ENCODE data around the gene WDFY3.
"Not testable (repeated sequence)": the region's sequence is repeated elsewhere in the genome, so short reads cannot be mapped to it uniquely, and the experiment has no call there.

The WDFY3 gene

DNA sequence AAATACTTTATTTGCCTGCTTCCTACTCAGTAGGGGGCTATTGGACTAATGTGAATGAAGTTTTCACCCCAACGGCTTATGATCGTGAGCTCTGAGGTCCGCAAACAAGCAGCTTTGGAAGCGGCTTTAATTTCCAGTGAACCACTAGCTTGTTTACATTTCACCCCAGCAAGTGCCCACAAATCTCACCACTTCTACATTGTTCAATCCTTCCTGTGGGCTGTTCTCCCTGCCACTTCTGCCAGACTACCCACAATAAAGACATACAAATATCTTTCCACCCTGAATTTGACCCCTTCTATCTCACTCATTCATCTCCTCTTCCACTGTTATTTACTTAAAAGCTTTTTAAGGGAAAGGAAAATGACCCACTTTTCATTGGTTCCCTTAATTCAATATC is 285.5 kb downstream of the WDFY3 start:
- no peak for DNase-seq (ENCODE audit: low read depth in 1 of 2, low spot score in 1 of 2)

DNA sequence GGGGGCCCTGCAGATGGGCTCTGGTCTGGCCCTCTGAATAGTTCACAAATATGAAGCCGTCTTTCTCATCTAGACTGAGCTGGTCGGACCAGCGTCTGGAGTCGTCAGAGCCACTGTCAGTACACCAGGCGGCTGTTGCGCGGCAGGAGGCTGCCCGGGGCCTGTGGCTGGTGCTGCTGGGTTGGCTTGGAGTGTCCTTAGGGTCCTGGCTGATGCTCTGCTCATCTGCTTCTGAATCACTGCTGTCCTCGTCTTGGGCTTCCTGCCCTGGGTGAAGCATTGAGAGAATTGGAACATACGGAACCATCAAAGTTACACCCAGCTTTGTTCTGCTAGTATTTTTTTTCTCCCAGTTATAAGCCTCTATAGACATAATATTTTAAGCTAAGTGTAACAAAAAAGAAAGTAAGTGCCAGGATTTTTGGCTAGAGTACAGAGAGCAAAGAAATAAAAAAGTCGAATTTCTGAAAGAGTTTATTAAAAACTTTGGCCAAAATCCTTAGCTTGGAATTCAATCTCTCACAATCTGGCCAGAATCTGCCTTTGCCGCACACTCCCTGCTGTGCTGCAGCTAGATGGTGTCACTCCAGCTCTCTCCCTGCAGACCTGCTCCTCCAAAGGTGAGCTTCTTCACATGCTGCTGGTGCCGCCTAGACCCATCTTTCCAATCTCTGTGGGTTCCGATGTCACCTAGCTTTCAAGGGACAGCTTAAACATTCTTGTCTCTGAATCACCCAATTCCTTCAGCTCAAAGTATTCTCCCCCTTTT is 287.3 kb downstream of the WDFY3 start:
- DNase-seq (ENCODE audit: low read depth in 1 of 2, low spot score in 1 of 2) = no peak

DNA sequence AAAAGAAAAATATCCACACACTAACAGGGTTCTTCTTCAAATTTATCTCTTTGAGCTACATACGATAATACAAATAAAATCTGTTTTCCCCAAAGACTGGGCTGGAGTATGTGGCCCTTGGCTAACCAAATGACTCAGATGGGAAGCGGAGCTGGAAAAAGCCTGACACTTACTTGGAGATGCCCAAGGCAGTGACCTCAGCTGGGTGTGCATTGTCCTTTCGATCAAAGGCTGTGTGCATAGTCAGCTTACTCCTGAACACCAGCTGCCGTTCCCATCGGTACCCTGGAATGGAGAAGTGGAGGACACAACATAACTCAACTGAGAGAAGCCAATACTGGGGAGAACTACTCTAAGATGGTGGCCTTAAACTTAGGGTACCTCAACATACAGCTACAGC is 288.5 kb downstream of the WDFY3 start:
- no peak for DNase-seq (ENCODE audit: low read depth in 1 of 2, low spot score in 1 of 2)

DNA sequence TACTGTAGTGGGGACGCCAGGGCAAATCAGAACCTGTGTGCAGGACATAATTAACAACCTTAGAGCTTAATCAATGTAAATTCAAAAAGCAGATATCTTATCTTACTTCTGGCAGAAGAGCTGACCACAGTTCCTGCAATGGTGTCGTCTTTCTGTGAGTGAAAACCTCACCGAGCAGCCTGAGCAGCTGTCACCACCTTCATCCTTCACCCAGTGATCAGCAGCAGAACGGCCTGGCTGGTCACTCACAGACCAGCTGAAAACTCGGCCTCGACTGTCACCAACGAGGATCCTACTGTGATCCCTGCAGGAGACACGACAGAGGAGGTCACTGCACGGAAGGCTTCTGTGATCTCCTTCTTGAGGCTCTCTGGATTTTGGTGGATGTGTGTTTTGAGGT is 289.4 kb downstream of the WDFY3 start:
- DNase-seq (ENCODE audit: low read depth in 1 of 2, low spot score in 1 of 2) = no peak

DNA sequence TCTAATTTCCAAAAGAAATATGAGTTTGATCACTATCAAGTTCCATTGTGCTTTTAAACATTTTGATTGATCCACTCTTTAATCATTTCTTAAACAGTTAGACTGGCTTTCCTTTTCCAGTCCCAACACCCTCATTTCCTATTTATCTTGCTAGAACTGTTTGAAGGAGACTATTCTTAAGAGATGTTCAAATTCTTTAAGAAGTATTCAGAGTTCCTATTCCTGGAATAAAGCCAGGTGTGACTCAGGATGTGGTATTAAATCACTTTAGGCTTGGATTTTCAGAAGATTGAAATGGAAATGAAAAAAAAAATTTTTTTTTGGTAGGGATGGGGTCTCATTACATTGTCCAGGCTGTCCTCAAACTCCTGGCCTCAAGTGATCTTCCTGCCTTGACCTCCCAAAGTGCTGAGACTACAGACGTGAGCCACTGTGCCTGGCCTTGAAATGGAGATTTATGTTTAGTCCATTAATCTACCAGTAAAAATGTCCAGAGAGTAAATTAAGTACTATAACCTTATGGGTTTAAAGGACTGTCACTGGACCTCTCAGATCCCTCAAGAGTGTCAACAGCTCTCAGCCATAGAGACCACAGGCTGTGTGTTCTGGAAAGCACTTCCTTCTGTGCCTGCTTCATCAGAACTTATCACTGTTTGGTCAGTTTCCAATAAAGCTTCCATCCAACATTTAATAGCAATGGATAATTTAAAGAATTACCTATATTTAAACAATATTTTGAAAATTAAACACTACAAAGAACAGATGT is 292.8 kb downstream of the WDFY3 start:
- DNase-seq (ENCODE audit: low read depth in 1 of 2, low spot score in 1 of 2) = no peak

DNA sequence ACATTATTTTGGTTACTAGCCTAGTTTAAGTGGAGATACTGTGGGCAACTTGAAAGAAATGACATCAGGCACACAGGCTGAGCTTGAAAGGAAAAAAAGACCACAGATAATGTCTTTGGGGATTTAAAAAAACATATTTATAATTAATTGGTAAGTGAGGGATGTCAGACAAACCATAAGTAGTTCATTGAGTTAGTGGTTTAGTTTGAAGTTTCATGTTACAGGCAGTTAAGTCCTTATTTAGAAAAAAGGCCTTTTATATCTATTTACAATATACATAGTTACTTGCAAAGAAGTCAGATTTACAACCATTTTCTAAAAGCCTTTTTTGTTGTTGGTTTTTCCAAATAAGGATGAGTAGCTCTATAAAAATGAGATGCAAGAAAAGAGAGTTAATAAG is 294.3 kb downstream of the WDFY3 start:
- DNase-seq (ENCODE audit: low read depth in 1 of 2, low spot score in 1 of 2) = no peak

DNA sequence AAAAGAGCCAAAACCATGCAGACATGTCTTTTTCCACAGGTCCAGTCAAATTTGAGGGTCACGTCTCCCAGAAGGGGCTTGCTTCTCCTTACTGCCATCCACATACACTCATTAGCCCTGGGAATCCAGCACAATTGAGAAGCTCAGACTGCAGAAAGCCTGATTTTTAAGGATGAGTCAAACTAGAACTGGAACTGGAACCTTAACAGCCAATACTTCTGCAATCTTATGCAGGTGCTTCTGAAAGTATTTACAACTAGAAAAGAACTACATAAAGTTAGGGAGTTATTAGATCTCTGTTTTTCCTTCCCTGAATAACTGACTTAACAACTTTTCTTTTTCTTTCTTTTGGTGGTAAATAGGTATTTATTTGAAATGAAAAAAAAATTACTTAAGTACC is 297.3 kb downstream of the WDFY3 start:
- no peak for DNase-seq (ENCODE audit: low read depth in 1 of 2, low spot score in 1 of 2)

DNA sequence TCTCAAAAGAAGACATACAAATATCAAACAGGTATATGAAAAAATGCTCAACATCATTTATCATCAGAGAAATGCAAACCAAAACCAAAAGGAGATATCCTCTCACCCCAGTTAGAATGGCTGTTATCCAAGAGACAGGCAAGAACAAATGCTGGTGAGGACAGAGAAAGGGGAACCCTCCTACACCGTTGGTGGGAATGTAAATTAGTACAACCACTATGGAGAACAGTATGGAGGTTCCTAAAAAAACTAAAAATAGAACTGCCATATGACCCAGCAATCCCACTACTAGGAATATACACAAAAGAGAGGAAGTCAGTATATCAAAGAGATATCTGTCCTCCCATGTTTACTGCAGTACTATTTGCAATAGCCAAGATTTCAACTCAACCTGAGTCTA is 300.1 kb downstream of the WDFY3 start:
- DNase-seq (ENCODE audit: low read depth in 1 of 2, low spot score in 1 of 2) = no peak

DNA sequence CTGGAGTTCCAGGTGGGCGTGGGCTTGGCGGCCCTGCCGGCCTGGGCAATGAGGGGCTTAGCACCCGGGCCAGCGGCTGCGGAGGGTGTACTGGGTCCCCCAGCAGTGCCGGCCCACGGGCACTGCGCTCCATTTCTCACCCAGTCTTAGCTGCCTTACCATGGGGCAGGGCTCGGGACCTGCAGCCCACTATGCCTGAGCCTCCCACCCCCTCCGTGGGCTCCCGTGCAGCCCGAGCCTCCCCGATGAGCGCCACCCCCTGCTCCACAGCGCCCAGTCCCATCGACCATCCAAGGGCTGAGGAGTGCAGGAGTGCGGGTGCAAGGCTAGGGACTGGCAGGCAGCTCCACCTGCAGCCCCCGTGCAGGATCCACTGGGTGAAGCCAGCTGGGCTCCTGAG is 301.7 kb downstream of the WDFY3 start:
- DNase-seq (ENCODE audit: low read depth in 1 of 2, low spot score in 1 of 2) = not testable (repeated sequence)

DNA sequence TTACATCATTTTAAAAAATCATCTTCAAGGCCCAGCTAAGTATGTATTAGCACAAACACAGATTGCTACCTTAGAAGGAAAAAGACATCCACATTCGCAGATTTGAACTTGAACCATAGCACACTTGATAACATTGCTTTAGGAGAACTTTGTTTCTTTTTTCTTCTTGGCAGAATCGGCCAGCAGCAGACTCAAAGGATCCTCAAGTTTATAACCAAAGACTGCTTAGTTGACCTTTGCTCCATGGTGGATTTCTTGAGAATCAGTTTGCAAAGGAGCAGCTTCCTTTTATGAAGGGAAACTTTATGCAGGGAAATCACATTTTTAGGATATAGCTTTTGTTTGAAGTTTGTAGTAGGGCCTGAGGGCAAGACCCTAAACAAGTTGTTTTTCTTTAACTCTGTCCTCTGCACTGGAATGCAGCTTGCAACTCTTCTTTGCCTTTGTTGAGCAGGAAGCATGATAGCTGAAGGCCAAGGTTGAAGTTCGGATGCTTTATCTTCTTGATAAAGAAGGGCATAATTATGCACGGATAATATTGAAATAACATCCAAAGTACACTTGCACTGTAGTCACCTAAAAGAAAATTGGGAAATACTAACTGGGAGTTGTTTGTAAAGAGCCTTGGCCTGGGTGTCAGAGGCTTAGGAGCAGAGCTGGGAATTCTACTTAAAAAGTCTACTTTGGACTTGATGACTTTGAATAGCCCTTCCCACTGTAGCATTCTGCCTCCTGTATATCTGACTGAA is 305.1 kb downstream of the WDFY3 start:
- DNase-seq (ENCODE audit: low read depth in 1 of 2, low spot score in 1 of 2) = no peak

DNA sequence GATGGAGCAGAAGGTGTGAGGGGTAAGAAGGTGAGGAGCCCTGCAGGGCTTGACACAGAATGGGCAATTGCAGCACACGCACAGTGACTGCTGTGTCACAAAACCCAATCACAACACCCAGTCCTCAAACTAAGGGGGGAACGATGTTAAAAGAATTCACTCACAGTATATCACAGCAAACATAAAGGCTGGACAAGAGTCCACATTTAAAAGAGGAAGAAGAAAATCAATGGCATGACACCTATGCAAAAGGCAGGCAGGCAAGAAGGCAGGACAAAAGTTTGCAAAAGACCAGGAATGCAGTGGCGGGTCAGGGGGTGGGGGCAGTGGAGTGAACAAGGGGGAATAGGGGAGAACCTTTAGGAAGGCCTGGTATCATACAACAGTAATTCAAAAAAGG is 305.9 kb downstream of the WDFY3 start:
- DNase-seq (ENCODE audit: low read depth in 1 of 2, low spot score in 1 of 2) = no peak

DNA sequence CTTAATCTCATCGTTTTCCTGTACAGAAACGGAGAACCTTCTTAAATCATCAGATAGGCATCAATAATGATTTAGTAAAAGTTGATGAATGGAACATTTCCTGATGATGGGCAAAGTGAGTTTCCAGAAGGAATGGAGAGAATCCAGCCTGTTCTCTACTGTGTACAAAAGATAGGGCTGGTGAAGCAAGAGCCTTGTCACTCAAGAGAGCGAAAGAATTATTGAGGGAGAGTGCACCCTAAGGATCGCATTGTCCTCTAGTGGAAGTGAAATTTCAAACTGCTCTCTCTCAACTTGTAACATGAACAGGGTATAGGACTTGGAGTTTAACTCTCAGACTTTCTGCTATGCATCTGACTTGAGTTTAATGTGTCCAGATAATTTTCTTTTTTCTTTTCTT is 314.0 kb downstream of the WDFY3 start:
- no peak for DNase-seq (ENCODE audit: low read depth in 1 of 2, low spot score in 1 of 2)

DNA sequence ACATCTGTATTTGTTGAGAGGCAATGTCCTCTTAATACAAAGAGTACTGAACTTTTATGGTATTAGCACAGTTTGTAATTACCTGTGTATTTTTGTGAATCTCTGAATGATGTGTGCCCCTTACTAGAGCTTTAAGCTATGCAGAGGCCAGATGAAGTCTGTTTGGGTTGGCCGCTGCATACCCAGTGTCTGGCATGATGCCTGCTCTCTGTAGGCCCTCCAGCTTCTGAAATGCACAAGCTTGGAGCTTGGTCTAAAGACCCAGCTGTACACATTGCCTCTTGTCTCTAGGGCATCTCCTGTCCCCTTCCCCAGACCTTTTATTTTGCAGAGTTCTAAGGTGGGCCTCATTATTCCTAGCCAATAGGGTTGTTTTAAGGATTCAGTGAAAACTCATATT is 315.0 kb downstream of the WDFY3 start:
- DNase-seq (ENCODE audit: low read depth in 1 of 2, low spot score in 1 of 2) = no peak

DNA sequence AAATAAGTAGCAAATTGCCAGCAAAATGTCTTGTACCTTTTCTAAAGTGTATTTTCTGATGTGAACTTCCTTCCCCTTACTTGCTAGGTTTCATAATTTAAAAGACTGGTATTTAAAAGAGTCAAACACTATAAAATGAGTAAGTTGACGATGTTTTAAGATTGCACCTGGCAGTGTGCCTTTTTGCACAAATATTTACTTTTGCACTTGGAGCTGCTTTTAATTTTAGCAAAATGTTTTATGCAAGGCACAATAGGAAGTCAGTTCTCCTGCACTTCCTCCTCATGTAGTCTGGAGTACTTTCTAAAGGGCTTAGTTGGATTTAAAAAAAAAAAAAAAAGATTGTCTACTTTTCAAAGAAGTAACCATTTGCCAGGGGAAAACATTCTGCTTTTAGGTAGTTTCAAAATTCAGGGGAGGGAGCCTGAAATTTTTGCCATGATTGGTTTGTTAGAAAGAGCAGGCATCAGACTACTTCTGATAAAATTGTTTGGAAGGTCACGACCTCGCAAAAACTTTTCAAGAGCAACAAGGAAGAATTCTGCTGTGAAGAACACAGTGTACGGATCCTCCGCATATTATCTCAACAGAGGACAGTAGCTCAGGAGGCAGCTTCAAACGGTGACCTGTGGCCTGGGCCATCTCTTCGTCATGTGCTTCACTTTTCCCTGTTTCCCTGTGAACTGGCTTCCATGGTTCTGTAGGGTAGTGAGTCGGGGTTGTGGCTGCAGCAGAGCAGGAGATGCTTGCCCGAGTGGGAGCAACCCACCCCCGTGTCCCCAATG is 317.4 kb downstream of the WDFY3 start:
- no peak for DNase-seq (ENCODE audit: low read depth in 1 of 2, low spot score in 1 of 2)

DNA sequence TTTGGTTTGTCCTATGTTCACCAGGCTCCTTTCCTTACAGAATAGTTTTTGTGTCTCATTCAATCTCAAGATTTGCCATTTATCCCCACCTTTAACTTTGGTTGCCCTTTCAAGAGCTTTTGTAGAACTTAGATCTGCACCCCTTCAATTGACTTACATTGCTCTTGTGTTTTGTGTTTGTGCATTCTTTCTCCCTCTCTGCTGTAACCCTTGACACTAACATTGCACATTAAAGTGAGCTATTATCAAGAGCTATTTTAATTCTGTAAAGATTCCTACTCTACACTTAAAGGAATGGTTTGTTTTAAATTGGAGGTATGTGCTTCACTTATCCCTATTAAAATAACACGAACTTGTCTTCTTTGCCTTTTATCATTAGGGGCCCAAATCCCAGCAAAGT is 318.3 kb downstream of the WDFY3 start:
- DNase-seq (ENCODE audit: low read depth in 1 of 2, low spot score in 1 of 2) = no peak

DNA sequence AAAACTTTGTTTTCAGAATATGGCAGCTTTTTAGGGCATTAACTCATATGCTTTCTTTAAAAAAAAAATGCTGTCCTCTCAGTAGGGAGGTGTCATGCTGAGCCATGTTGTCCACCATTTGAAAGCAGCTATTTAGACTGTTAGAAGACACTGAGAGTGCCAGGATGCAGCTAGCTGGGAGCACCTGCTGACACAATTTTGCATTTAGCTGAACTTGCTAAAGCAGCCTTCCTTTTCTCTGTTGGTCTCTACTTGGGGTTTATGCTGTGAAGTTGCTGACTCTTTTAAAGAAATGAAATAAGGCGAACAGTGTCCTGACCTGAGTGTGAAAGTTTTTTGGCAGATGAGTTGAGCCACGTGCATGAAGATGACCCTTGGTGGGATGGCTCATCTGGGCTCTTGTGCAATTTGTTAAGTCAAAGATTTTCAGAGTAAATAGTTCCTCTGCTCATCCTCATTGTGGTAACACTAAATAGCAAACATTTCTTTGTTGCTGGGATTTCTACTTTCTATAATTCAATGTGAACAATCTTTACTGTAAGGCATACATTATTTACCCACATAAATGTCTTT is 319.1 kb downstream of the WDFY3 start:
- DNase-seq (ENCODE audit: low read depth in 1 of 2, low spot score in 1 of 2) = no peak

DNA sequence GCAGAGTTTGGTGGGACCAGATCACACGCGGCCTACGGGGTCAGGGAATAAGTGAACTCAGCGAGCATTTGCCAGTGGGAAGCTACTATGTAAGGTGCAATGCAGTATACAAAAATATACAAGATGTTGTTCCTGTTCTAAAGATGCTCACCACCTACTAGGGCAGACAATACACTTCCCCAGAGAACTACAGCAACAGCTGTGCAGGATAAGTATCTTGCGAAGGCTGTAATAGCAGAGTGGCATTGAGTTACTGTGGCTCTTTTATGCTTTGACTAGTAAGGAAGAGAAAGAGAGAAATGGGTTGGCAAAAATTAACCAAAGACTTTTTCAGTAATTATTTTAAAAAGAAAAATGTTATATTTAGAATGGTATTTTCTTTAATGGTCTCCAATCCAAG is 322.4 kb downstream of the WDFY3 start:
- DNase-seq (ENCODE audit: low read depth in 1 of 2, low spot score in 1 of 2) = no peak

DNA sequence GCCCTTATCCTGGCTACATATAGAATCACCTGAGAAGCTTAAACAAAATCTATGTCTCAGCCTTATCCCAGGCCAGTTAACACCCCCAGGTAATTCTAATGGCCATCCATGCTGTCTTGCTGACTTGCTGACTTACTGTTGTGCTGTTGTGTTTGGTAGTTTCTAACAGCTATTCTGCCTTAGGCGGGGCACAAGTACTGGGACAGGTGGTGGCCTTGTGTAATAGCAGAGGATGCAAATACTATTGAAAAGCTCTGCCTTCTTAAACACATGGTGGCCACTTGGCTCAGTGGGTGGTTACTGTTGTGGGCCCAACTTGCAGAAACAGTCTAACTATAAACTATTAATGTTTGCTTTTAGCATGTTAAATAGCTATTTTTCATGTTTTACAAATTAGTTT is 327.3 kb downstream of the WDFY3 start:
- DNase-seq (ENCODE audit: low read depth in 1 of 2, low spot score in 1 of 2) = no peak

DNA sequence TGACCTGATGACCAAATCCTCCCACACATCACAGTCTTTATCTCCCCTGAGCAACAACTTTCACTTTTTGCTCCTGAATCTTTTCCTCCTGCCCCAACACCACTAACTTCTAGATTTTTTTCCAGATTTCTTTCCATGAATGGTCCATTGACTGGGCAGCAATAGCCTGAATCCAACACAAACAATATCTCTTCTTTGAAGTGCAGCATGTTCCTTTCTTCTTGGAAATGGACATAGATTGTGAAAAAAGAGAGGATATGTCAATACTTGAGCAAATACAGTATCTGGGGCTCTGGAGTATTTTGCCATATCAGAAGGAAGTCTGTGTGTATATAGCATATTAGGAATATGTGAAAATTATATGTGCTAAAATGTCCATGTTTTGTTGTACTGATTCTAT is 328.4 kb downstream of the WDFY3 start:
- DNase-seq (ENCODE audit: low read depth in 1 of 2, low spot score in 1 of 2) = no peak

DNA sequence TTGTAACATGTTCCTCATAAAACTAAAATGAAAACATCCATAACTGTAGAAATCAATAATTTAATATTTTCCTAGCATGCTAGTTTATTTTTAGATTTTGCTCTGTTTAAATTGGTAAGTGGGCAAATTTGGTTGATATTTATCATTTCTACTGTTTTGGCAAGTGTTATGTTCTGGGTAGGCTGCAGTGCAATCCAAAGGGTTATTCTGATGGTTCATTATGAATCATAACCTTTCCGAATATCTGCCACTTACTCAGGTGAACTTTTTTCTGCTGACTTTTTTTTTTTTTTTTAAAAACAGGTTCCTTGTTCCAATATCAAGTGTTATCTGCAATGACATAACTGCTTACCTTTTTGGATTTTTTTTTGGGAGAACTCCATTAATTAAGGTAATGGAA is 331.5 kb downstream of the WDFY3 start:
- DNase-seq (ENCODE audit: low read depth in 1 of 2, low spot score in 1 of 2) = no peak

DNA sequence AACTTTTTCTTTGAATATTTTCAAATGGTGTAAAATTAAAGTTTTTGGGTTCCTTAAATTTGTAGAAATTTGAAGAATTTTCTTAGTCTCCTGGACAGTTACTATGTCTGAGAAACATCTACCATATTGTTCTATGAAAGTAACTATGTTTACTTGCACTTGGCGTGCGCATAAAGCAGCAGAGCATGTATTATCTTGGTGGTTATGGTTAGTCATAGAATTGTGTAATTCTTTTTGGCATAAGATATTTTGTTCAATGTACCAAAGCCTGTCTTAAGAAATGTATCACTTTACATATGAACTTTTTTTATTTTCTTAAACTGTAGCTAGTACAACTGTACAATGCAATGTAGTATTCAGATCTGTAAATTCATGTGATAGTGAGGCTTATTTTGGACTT is 334.4 kb downstream of the WDFY3 start:
- DNase-seq (ENCODE audit: low read depth in 1 of 2, low spot score in 1 of 2) = no peak
